ENCODE measurements around the gene SLC39A12. TPM values are rescaled to one million over a fixed set of nuclear protein-coding genes. Genes with fewer than 3 reads are reported as not detected.
A peak's percentile ranks its signal among the peaks of the same experiment; 100 is the strongest.

SLC39A12 gene
- total RNA-seq, 3 donors from 2014 or later = under 0.01 to 0.88 (median 0.16) TPM

- Histone ChIP-seq H3K36me3 (no peaks in the 10 kb centered on the region), H3K27ac (no peak overlapping the region), H3K27me3 (no peaks in the 10 kb centered on the region), H3K4me1 (no peaks in the 10 kb centered on the region), H3K4me3 (no peak overlapping the region), H3K9me3 (no peaks in the 10 kb centered on the region)
- no peak for DNase-seq (ENCODE audit: low spot score in 2 of 2)
- intact Hi-C loops (cut with DNase I; ENCODE audit: low total_unique reads) = no loop called here
- TF ChIP-seq POLR2AphosphoS5 (IDR thresholded peaks at IDR 0.05) = no peak
- TF ChIP-seq POLR2A (IDR thresholded peaks at IDR 0.05) = no peak
- no peak for TF ChIP-seq CTCF (IDR thresholded peaks at IDR 0.05)
Measured at GRCh38 chr10:18079665-18080295, 128.1 kb downstream of the SLC39A12 start.

DNA sequence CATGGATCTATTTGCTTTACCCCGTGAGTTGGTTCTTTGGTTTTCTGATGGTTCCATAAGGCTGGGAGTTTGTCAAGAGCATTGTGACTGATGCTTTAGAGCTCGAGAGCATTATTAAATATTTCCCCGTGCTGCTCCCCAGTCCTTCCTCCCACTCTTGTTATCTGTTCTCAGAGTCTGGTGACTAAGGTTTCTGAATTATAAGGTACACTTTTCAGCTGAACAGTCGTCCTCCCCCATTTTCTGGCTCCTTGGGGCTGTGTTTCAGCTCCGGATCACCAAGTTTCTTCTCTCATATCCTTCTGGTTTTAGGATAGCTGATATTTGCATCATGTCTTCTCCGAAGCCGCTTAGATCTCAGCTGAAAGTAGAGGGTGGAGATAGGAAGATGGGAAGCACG lies 130.7 kb downstream of the SLC39A12 start:
- intact Hi-C loops (cut with DNase I; ENCODE audit: low total_unique reads) = no loop called here
- no peak for DNase-seq (ENCODE audit: low spot score in 2 of 2)

GRCh38 chr10:18085855-18086254 lies 134.1 kb downstream of the SLC39A12 start:
- no peaks in the 10 kb centered on the region for H3K4me1 ChIP-seq
- TF ChIP-seq POLR2A (IDR thresholded peaks at IDR 0.05) (no peak), POLR2AphosphoS5 (IDR thresholded peaks at IDR 0.05) (no peak), CTCF (IDR thresholded peaks at IDR 0.05) (no peak)
- H3K27ac ChIP-seq = no peak overlapping the region

More for the DNA sequence above, 130.7 kb downstream of the SLC39A12 start:
- Histone ChIP-seq H3K27ac (no peak overlapping the region), H3K27me3 (no peaks in the 10 kb centered on the region), H3K4me3 (no peak overlapping the region), H3K9me3 (no peaks in the 10 kb centered on the region), H3K4me1 (no peaks in the 10 kb centered on the region), H3K36me3 (no peaks in the 10 kb centered on the region)
- TF ChIP-seq CTCF (IDR thresholded peaks at IDR 0.05) (no peak), POLR2AphosphoS5 (IDR thresholded peaks at IDR 0.05) (no peak), POLR2A (IDR thresholded peaks at IDR 0.05) (no peak)

GRCh38 chr10:18086746-18087145 lies 135.0 kb downstream of the SLC39A12 start:
- no peak overlapping the region for H3K4me3 ChIP-seq
- TF ChIP-seq POLR2A (IDR thresholded peaks at IDR 0.05) (no peak), POLR2AphosphoS5 (IDR thresholded peaks at IDR 0.05) (no peak), CTCF (IDR thresholded peaks at IDR 0.05) (no peak)
- intact Hi-C loops (cut with DNase I; ENCODE audit: low total_unique reads) = no loop called here
- no peaks in the 10 kb centered on the region for H3K36me3 ChIP-seq
- H3K9me3 ChIP-seq = no peaks in the 10 kb centered on the region
- no peaks in the 10 kb centered on the region for H3K27me3 ChIP-seq
- no peak overlapping the region for H3K27ac ChIP-seq
- H3K4me1 ChIP-seq = no peaks in the 10 kb centered on the region
- DNase-seq (ENCODE audit: low spot score in 2 of 2) = no peak

More at GRCh38 chr10:18085855-18086254, 134.1 kb downstream of the SLC39A12 start:
- no peaks in the 10 kb centered on the region for H3K9me3 ChIP-seq
- no peaks in the 10 kb centered on the region for H3K27me3 ChIP-seq
- intact Hi-C loops (cut with DNase I; ENCODE audit: low total_unique reads) = no loop called here
- no peaks in the 10 kb centered on the region for H3K36me3 ChIP-seq
- DNase-seq (ENCODE audit: low spot score in 2 of 2) = no peak
- no peak overlapping the region for H3K4me3 ChIP-seq

DNA sequence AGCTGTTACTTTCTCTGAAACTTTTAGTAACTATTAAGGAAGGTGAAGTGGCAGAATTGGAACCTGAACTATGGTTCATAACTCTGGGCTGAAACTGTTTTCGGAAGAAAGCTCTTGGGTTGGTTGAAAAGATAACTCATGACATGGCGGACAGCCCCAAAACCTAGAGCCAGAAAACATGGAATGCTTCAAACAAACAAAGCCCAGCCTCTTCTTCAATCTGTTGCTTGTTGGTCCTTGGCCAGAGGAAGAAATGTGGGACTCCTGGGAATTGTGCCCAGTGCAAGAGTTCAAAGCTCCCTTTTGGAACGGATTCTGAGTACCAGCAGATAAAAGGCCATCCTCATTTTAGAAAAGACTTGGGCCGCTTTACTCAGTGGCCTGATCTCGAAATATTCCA lies 135.6 kb downstream of the SLC39A12 start:
- Histone ChIP-seq H3K9me3 (no peaks in the 10 kb centered on the region), H3K27me3 (no peaks in the 10 kb centered on the region), H3K4me3 (no peak overlapping the region), H3K4me1 (no peaks in the 10 kb centered on the region), H3K36me3 (no peaks in the 10 kb centered on the region), H3K27ac (no peak overlapping the region)
- TF ChIP-seq CTCF (IDR thresholded peaks at IDR 0.05) (no peak), POLR2AphosphoS5 (IDR thresholded peaks at IDR 0.05) (peak in 1 of 3 donors; percentile 29), POLR2A (IDR thresholded peaks at IDR 0.05) (no peak)
- intact Hi-C loops (cut with DNase I; ENCODE audit: low total_unique reads) = no loop called here
- DNase-seq (ENCODE audit: low spot score in 2 of 2) = no peak

Other genes starting within 250 kb of the SLC39A12 start
- 1 to 10 TPM in 1 of 3 donors, under 1 TPM in 2; 0.59 to 2.9 (median 0.66) TPM for gene TMEM236, start 199.7 kb upstream of the SLC39A12 start, total RNA-seq
- 100 to 1,000 TPM in 1 of 3 donors, 10 to 100 TPM in 2; 13.8 to 197 (median 29.3) TPM for gene MRC1, start 142.6 kb upstream of the SLC39A12 start, total RNA-seq
- 1 to 10 TPM in 2 of 3 donors, under 1 TPM in 1; 0.48 to 8.9 (median 7.5) TPM for gene CACNB2, start 188.5 kb downstream of the SLC39A12 start, total RNA-seq

Measured in breast epithelium (tissue), 4 donors.